Activated gamma-delta T cell (primary cell): ENCODE results near the gene ADAMTS6.

Source experiments
- DNase-seq: peaks from one replicate; lab custom pipeline; 2025; lab: John Stamatoyannopoulos, UW

ADAMTS6 gene

GRCh38 chr5:65144136-65144871 is 337.4 kb downstream of the ADAMTS6 start:
- no peak for DNase-seq

GRCh38 chr5:65142511-65143011 is 339.2 kb downstream of the ADAMTS6 start:
- no peak for DNase-seq

DNA sequence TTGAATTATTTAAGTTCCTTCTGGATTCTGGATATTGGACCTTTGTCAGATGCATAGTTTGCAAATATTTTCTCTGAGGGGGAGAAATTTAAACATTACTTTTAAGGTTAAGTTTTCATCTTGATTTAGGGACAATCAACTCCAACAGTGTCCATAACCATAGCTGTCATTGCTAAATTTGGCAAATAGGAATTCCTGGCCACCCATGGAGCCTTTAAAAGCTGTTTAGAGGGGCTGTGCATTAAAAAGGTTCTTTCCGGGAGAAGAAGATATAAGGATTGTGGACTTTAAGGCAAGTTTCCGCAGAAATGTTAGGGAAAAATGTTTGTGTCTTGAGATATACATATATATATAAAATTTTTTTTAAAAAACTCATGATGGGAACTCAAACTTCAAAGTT is 339.7 kb downstream of the ADAMTS6 start:
- no peak for DNase-seq

DNA sequence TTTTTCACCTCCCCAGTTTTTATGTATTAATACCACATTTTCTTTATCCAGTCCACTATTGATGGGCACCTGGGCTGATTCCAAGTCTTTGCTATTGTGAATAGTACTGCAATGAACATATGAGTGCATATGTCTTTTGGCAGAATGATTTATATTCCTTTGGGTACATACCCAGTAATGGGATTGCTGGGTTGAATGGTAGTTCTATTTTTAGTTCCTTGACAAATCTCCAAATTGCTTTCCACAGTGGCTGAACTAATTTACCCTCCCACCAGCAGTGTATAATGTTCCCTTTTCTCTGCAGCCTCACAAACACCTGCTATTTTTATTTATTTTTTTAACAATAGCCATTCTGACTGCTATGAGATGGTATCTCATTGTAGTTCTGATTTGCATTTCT is 340.2 kb downstream of the ADAMTS6 start:
- DNase-seq: no peak

DNA sequence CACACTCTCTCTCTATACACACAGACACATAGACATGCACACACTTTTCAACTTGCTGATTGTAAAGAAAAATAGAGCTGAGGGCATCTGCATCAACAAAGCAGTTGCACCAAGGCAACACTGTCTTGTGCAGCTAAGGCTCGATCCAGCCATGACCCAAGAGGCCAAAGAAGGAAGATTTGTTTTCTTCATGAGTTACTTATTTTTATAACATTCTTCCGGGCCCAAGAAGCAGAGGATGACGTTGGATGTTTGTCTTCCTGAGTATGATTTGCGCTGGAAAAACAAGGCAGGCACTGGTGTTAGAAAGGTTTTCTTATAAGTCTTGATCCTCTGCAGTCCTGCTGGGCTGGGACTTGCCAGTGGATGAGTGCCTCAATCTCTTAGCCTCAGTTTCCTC is 344.1 kb downstream of the ADAMTS6 start:
- no peak for DNase-seq

GRCh38 chr5:65133477-65134110 is 348.1 kb downstream of the ADAMTS6 start:
- DNase-seq: no peak

DNA sequence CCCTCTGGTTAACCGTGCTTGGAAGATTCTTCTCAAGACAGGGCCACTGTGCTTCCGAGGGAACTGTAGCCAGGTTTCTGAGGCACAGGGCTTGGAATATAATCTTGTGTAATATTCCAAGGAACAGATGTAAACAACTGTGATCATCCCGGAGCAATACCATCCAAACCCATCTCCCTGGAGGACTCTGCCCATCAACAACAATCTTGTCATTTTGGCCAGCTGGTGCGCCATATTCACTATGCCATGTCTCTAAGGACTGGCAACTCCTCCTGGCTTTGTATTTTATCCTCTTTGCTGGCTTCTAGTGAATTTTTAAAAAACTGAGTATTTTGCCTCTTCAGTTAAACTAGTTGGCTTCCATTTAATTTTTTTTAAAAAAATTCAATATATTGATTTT is 349.3 kb downstream of the ADAMTS6 start:
- no peak for DNase-seq

- no peak for DNase-seq
These were observed 353.5 kb downstream of the ADAMTS6 start for GRCh38 chr5:65128226-65128625.

GRCh38 chr5:65127161-65127901 is 354.4 kb downstream of the ADAMTS6 start:
- DNase-seq: no peak

- DNase-seq: no peak
These were observed 355.1 kb downstream of the ADAMTS6 start for GRCh38 chr5:65126542-65127069.

- DNase-seq: no peak
These were observed 355.9 kb downstream of the ADAMTS6 start for GRCh38 chr5:65125591-65126541.

DNA sequence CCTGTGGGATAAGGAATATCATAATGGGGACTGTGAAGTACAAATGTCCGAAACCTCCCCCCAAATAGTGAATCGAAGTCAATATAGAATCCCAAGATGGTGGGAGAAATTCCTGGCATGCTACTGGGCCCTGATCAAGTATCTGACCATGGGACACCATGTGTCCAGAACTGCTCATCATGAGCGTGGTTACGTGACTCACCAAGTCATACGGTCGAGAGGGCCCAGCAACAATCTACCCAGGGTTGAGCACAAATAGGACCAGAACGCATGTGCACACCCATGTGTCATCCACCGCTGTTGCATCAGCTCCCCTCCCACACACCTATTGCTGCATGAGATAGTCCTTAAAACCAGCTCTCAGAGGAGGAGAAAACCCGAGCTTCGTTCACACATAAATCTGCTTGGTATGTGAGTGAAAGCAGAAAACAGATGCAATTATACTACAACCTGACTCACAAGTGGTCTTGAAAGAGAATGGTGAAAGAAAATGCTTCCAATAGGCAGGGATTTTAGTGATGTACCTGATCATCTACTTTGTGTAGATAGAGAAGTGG is 359.8 kb downstream of the ADAMTS6 start:
- DNase-seq: no peak

GRCh38 chr5:65120371-65120967 is 361.3 kb downstream of the ADAMTS6 start:
- no peak for DNase-seq

DNA sequence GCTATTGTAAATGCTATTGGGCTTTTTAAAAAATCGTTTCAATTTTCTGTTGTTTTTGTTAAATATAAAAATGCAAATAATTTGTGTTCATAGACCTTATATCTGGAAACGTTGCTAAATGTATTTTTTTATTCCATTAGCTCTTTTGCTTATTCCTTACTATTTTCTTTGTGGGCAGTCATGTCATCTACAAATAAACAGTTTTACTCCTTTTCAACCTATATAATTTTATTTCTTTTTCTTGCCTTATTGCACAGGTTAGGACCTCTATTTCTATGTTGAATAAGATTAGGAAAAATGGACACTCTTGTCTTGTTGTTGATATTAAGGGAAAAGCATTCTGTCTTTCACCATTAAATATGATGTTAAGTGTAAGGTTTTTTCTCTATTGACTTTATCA is 364.2 kb downstream of the ADAMTS6 start:
- DNase-seq: no peak

GRCh38 chr5:65113771-65114170 is 367.9 kb downstream of the ADAMTS6 start:
- no peak for DNase-seq

DNA sequence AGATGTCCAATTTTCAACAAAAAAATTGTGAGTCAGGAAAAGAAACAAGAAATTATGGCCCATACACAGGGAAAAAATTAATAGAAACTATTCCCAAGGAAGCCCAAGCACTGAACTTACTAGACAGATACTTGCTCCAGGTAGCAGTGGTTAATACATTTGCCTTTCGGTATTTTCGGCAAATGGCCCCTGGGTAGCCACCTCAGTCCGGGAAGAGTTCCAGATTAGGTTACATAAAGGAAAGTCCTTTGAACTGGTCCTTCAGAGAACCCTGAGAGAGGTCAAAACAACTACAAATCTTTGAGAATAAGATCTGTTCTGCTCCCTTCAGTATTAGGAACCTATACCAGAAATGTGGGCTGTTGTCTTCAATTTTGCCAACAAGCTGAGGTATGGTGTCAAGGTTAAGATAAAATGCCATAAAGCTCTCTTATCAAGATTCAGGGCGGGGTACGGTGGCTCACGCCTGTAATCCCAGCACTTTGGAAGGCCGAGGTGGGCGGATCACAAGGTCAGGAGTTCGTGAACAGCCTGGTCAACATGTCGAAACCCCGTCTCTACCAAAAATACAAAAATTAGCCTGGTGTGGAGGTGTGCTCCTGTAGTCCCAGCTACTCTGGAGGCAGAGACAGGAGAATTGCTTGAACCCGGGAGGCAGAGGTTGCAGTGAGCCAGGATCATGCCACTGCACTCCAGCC is 369.6 kb downstream of the ADAMTS6 start:
- no peak for DNase-seq

GRCh38 chr5:65108786-65109743 is 372.7 kb downstream of the ADAMTS6 start:
- no peak for DNase-seq

DNA sequence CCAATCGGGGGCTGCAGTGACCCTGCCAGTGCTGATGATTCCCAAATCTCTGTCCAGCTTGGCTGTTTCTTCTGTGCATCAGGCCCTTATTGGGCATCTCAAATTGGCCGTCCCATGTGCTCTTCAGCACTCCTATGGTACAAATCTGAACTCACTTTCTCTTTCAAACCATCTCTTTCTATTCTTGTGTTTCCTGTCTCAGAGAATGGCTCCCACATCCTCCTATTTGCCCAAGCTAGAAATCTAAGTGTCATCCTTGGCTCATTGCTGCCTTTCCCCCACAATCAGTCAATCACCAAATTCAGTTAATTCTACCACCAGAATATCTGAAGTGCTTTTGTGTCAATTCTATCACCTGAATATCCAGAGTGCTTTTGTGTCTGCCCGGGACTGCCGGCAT is 376.4 kb downstream of the ADAMTS6 start:
- DNase-seq: no peak

DNA sequence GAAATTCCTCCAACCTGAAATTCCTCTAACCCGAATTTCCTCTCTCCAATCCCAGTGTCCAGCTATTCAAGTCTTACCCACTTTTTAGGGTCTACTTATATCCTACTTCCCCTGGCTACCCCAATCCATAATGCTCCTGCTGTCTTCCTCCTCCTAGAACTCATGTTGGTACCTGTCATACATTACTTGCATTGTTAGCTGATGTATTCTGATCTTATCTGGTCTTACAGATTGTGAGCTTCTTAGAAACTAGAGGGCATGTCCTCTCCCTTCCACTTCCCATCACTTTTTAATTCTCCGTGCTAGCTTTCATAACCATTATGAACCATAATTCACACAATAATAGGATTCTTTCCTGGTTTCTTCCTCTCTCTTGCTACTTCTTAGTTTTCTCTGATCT is 376.9 kb downstream of the ADAMTS6 start:
- DNase-seq: no peak
